Stimulated activated naive CD8-positive, alpha-beta T cell treated with anti-CD3 and anti-CD28 coated beads, Interleukin-15, amount 100 ng/mL, for 72 hours (primary cell): ENCODE results near the gene STK11IP.

Experiments
- ATAC-seq: fragments of 150-1000 bp; cut with Tn5 transposase; 2 replicates; pipeline ENCODE4 v1.10.0; 2021; ENCODE audit warnings: mild to moderate bottlenecking, moderate library complexity
- DNase-seq, 2 donors: peaks; one replicate each; pipeline ENCODE4 v3.0.0; 2021 to 2022
- H3K27ac Mint-ChIP-seq, 2 donors: one replicate each; pipeline ENCODE4 v1.8.0; 2022; ENCODE audit warnings: mild to moderate bottlenecking in 2 of 2, mixed read lengths in 2 of 2, moderate library complexity in 2 of 2
- H3K27me3 Mint-ChIP-seq: one replicate; pipeline ENCODE4 v1.8.0; 2022; ENCODE audit warnings: mixed read lengths
- H3K4me1 Mint-ChIP-seq: one replicate; pipeline ENCODE4 v1.8.0; 2022; ENCODE audit warnings: mild to moderate bottlenecking, mixed read lengths
- H3K4me3 Mint-ChIP-seq, 2 donors: one replicate each; pipeline ENCODE4 v1.8.0; 2022; ENCODE audit warnings: mild to moderate bottlenecking in 2 of 2, mixed read lengths in 2 of 2, moderate library complexity in 1 of 2
- H3K9me3 Mint-ChIP-seq, 2 donors: one replicate each; pipeline ENCODE4 v1.8.0; 2022; ENCODE audit warnings: mixed read lengths in 2 of 2

The STK11IP gene

GRCh38 chr2:219661955-219662395 is 64.3 kb downstream of the STK11IP start:
- no peak for ATAC-seq
- H3K4me1 Mint-ChIP-seq = no peaks in the 10 kb centered on the region
- no peak overlapping the region for H3K4me3 Mint-ChIP-seq
- H3K27ac Mint-ChIP-seq = no peak overlapping the region
- peaks cover 60% of the 10 kb centered on the region for H3K27me3 Mint-ChIP-seq
- DNase-seq = no peak
- peaks cover 6 to 16% of the 10 kb centered on the region in 2 donors for H3K9me3 Mint-ChIP-seq

- Mint-ChIP-seq H3K27me3 (peaks cover 57% of the 10 kb centered on the region), H3K4me3 (no peak overlapping the region), H3K9me3 (peaks cover 6 to 16% of the 10 kb centered on the region in 2 donors), H3K27ac (no peak overlapping the region), H3K4me1 (no peaks in the 10 kb centered on the region)
- no peak for ATAC-seq
- DNase-seq = no peak
Measured at GRCh38 chr2:219662566-219662965, 64.9 kb downstream of the STK11IP start.

GRCh38 chr2:219663116-219663762 is 65.6 kb downstream of the STK11IP start:
- DNase-seq (no peak), ATAC-seq (no peak)
- Mint-ChIP-seq H3K27ac (no peak overlapping the region), H3K4me1 (no peaks in the 10 kb centered on the region), H3K9me3 (peaks cover 6 to 16% of the 10 kb centered on the region in 2 donors), H3K27me3 (peaks cover 51% of the 10 kb centered on the region), H3K4me3 (no peak overlapping the region)

GRCh38 chr2:219664041-219664440 is 66.4 kb downstream of the STK11IP start:
- no peak overlapping the region for H3K4me3 Mint-ChIP-seq
- ATAC-seq (no peak), DNase-seq (no peak)
- no peaks in the 10 kb centered on the region for H3K4me1 Mint-ChIP-seq
- H3K9me3 Mint-ChIP-seq = peaks cover 6 to 16% of the 10 kb centered on the region in 2 donors
- no peak overlapping the region for H3K27ac Mint-ChIP-seq
- peaks cover 51% of the 10 kb centered on the region for H3K27me3 Mint-ChIP-seq

GRCh38 chr2:219664944-219665343 is 67.3 kb downstream of the STK11IP start:
- DNase-seq (no peak), ATAC-seq (no peak)
- Mint-ChIP-seq H3K4me1 (no peaks in the 10 kb centered on the region), H3K27ac (no peak overlapping the region), H3K4me3 (no peak overlapping the region), H3K9me3 (peaks cover 6 to 16% of the 10 kb centered on the region in 2 donors), H3K27me3 (peaks cover 45% of the 10 kb centered on the region)

GRCh38 chr2:219665926-219666325 is 68.3 kb downstream of the STK11IP start:
- Mint-ChIP-seq H3K4me1 (no peaks in the 10 kb centered on the region), H3K4me3 (no peak overlapping the region), H3K9me3 (peaks cover under 1 to 9% of the 10 kb centered on the region in 2 donors), H3K27ac (no peak overlapping the region), H3K27me3 (peaks cover 35% of the 10 kb centered on the region)
- ATAC-seq (no peak), DNase-seq (no peak)
